GM21447 (cell line): ENCODE results near the gene EXOSC10.

ENCODE experiments used
- ATAC-seq: cut with Tn5 transposase; IDR thresholded peaks from one replicate; pipeline ENCODE4 v1.9.1; 2021; ENCODE audit not compliant: unreplicated experiment

EXOSC10 gene

DNA sequence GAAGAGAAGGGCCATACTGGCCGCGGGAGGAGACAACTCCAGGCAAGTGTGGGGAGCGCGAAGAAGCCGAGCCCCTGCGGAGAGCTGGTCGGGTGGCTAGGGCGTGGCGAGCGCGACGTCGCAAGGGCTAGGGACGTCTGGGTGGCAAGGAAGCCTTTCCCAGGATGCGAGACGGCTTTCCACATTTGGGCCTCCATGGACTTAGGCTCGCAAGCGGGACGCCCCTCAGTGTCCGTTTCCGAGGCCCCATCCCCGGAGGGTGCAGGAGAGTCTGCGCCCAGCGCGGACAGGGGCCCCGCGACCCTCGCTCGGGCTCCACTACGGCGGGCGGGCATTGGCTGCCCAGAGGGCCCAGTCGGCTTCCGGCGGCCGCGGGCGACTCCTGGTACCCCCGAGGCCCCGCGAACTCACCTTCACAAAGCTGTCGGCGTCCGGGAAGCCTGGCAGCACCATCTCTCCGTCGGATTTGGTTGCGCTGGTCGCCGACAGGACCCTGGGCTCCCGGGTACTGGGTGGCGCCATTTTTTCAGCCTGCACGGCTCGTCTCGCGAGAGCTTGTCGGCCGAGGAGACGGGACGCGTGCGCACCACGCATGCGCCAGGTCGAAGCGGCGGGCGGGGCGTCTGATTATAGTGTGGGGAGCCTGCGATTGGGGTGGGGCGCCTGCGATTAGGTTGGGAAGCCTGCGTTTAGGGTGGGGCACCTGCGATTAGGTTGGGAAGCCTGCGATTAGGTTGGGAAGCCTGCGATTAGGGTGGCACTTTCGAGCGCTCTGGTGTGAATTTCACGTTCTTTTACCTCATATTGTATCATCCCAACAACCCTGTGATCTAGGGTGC lies at the start of gene EXOSC10:
EXOSC10 (minus strand) TSS at position 560 of the 839 bp plus-strand sequence; CDS start at position 522, 38 bp downstream.
- ATAC-seq, result peak; percentile 90

- no peak for ATAC-seq
These were observed 47.6 kb upstream of the EXOSC10 start for GRCh38 chr1:11147197-11147770.

- ATAC-seq, result no peak
These were observed 46.1 kb upstream of the EXOSC10 start for GRCh38 chr1:11145741-11146140.

DNA sequence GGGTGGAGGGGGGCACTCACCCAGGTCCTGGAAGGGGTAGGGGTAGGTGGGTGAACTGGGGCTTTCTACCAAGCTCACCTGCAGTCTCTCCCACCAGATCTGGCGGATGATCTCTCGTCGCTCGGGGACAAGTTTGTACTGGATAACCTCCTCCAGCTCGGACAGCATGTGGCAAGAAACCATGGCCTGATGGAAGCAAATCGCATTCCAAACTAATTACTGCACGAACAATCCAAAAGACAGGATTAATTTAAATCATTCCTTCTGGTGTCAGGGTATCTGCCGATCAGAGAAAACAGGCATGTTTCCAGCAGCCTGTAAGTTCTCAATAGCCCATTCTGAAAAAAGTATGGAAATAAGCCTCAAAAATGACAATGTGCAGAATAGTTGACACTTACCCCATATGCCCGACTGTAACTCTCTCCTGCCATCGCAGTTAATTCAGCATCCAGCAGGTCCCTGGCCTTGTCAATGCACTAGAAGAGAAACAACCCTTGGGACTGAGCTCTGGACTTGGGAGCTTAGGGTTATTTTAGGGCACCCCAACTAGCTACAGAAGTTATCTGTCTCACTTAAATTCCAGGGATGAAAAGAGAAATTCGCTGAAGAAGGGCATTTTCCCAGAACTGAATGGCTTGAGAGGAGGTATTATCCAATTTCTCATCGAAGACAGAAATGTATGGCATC lies 45.0 kb upstream of the EXOSC10 start:
- no peak for ATAC-seq

DNA sequence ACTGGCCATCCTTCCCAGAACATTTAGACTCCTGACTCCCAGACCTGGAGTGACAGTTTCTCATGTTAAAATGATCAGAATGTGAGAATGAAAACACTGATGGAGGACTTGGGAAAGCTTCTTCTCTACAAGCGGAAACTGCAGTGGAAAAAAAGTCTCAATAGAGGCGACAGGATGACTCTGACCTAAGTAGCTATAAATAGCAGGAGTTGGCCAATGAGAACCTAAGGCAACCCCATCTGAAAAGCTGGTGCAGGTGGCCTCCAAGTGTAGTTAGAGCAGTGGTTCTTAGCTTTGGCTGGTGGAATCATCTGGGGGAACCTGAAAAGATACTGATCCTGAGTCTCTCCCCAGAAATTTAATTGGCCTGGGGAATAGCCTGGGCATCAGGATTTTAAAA lies 44.2 kb upstream of the EXOSC10 start:
- ATAC-seq, result no peak

DNA sequence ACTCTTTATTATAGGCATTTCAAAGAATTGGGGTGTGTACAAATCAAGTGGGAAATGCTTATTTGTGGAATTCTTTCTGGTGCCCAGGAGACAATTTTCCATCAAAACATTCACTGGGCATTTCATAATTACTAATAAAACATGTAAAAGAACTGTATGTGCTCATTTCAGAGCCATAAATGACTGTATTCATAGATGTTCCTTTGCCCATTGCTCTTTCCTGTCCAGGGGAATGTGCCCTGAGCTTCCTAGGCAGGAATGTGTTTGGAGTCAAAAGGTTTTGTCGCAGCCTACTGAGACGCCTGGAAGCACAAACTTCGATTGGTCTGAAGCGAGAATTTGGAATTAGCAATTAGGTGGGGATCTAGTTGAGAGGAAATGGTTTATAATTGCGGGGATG lies 43.7 kb upstream of the EXOSC10 start:
- no peak for ATAC-seq

DNA sequence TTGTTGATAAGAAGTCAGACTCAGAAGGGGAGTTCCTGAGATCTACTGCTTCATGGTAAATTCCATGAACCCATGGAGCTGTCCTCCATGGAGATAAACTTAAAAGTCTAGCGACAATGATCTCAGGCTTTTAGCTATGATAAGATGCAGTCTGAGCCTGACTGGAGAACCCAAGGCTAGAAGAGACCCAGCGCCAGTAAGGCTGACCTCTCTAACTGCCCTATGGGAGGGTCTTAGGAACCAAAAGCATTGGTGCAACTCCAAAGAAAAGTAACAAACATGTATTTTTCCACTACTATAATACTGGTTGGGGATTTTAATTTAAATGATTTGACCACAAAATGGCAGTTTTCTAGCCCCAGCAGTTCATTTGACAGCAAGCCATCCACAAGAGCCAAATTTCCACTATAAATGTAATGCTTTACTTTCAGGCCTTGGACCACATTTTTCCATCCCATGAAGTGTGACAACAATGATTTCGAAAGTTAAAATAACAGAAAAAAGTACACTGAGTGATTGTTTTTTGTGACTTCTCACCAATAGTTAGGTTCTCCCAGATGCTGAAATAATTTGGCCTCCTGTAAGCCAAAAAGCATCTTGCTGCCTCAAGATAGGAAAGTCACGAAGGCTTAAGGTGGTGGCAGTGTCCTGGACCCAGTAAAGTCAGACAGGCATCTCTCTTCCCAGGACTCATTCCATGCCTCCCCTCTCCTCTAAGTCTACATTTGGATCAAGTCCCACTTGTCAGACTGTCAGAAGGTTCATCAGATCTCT lies 43.1 kb upstream of the EXOSC10 start:
- ATAC-seq, result no peak

DNA sequence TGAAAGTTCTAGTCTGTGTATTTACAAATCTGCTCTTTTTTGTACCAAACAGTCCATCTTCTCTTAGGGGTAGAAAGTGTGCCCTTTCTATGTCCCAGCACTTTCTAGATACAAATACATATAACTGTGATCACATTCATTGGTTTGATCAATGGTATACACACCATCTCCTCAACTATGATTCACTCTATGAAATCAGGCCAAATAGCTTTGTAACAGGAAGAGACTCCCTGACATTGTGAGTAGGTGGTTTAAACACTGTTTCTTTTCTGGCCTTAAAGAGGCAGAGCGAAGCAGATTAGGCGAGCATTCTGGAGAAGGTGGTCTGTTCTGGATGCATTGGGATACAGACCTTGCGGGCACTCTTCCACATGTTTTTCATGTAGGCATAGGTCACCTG lies 39.3 kb upstream of the EXOSC10 start:
- no peak for ATAC-seq

GRCh38 chr1:11138029-11138428 lies 38.4 kb upstream of the EXOSC10 start:
- ATAC-seq, result no peak

DNA sequence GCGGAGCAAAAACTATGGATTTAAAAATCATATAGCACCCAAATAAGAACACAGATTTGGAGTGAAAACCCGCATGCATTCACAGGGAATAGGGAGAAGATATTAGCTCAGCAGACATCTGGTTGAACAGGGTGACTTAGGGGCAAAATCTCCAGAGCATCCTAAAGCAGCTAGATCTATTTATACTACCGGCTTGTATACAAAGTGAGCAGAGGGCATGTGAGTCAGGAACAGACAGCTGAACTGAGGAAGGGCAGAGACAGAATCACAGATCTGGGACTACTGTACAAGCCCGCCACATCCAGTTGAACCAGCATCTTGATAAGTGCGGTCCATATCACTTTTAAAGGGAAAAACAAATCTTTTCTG lies 35.2 kb upstream of the EXOSC10 start:
- no peak for ATAC-seq

DNA sequence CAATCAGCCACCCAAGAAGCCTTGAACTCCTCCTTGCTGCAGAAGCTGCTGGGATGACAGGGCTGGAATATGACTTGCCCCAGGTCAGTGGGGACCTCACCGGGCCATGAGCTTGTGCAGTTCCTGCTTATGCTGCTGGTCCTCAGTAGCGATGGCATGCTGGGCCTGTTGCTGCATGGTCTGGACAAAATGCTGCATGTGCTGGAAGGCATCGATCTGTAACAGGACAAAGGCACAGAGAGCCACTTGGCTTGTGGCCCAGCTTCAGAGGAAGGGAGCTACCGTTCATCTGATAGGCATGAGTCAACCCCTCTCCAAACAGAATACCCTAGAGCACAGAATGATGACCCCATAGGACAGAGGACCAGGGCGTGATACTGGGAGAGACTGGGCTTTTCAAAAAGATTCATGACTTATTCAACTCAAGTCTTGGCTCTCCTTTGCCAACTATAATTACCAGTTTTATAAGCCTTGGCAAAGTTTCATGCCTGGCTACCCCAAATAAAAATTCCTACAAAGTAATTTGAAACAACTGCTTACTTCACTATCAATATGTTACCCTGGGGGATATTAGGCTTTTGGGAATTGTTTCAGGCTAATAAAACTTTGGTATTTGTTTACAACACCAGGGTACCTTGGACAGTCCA lies 34.7 kb upstream of the EXOSC10 start:
- no peak for ATAC-seq

DNA sequence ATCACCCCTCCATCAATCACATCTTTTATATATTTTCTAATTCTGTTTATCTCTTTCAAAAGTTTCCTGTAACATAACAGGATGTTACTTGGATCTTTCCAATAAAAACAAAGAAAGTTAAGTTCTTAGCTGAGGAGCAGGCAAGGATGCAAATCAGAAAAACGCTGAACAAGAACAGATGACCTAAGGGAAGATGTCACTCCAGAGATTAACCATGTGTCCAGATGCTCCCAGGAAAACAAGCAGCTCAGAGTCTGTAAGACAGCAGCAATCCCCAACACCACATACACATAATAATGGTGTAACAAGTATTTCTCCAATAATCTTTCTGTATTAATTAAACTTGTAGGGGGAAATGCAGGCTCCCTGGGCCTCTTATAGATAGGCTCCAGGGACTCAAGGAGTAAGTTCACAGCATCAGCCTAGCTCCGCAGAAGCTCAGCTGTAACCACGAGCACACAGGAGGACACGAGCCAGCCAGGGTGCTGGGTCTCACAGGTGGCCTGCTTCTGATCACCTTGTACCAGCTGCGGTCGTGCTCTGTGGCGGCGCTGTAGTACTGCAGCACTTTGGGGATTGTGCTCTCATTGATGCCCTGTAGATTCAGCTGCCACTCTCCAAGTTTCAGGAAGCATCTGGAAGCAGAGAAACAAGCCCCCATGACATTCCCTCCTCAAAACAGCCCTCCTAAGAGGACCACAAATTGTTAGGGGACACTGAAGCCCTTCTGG lies 33.1 kb upstream of the EXOSC10 start:
- no peak for ATAC-seq

DNA sequence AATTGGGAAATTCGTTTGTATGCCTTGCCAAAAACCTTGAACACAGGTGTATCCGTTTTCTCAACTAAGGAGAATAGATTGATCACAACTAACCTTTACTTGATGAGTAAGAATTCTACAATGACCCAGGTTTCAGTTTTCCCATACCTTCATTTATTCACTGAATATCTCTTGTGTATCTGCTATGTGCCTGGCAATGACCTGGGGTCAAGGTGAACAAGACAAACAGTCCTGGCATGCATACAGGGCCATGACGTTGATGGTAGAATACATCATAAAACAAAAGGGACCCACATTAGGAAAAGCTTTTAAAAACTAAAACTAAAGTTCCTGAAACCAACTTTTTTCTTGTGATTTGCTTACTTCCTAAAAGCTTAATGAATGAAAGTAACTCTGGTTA lies 32.1 kb upstream of the EXOSC10 start:
- no peak for ATAC-seq

DNA sequence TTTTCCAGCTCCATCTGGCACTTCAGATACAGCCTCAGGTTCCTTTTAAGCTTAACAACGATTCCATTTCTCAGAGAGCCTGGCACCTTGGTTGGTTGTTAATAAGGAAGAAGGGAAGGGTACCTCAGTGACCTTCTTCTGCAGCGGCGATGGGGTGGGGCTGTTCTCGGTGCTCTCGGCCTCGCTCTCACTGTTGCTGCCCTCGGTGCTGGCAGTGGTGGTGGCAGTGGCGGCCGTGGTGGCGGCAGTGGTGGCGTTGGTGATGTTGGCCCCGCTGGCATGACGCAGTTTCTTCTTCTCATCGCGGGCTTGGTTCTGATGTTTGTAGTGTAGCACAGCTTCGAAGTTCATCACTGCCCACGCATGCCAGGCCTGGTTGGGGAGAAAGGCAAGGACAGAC lies 30.7 kb upstream of the EXOSC10 start:
- ATAC-seq, result no peak

DNA sequence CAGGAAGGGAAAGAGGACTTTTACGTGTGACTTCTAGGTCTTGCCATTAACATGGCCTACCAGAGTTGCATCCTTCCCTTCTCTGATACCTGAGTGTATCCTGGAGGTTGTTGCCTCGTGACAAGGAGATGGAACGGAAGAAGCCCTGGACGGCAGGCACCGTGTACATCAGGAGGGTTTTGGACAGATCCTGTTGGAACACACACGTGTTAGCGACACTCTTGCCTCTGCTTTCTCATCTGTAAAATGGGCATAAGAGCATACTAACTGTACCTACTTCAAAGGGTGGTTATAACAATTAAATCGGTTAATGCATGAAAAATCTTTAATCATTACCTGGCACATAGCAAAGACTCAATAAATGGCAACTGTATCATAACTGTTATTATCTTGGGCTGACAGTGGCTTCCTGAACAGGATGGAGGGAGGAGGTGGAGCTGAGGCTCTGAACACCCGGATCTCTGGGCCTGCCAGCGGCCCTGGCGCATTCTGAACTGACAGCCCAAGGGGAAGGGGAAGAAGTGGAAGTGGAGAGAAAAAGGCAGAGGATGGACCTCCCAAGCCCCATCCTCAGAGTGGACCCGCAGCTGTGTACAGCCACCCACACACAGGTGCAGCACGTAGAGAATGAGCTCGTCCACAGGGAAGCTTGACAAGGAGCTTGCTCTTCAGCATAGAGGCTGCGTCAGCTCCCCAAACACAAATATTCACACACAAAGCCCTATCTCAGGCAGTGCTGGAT lies 30.2 kb upstream of the EXOSC10 start:
- no peak for ATAC-seq

- no peak for ATAC-seq
These were observed 26.9 kb upstream of the EXOSC10 start for GRCh38 chr1:11126569-11126968.

GRCh38 chr1:11125931-11126330 lies 26.3 kb upstream of the EXOSC10 start:
- ATAC-seq, result no peak

GRCh38 chr1:11124965-11125364 lies 25.3 kb upstream of the EXOSC10 start:
- no peak for ATAC-seq

- ATAC-seq, result no peak
These were observed 16.6 kb upstream of the EXOSC10 start for GRCh38 chr1:11116318-11116717.

GRCh38 chr1:11114966-11115365 lies 15.3 kb upstream of the EXOSC10 start:
- ATAC-seq, result no peak
